ENCODE measurements around the gene AGPAT2.

AGPAT2 gene

GRCh38 chr9:136654820-136655535 lies 32.3 kb downstream of the AGPAT2 start:
- in situ Hi-C loops (cut with MboI; ENCODE audit: low pct_unique_long_range_greater_than_20kb, low sequenced_read_pairs, unreplicated experiment): no loop called here
- no peak for TF ChIP-seq CTCF (IDR thresholded peaks at IDR 0.05; ENCODE audit: extremely low read depth, insufficient read depth, missing control alignments)
- DNase-seq (ENCODE audit: low spot score): no peak

- DNase-seq (ENCODE audit: low spot score): no peak
- no peak for TF ChIP-seq CTCF (IDR thresholded peaks at IDR 0.05; ENCODE audit: extremely low read depth, insufficient read depth, missing control alignments)
- in situ Hi-C loops (cut with MboI; ENCODE audit: low pct_unique_long_range_greater_than_20kb, low sequenced_read_pairs, unreplicated experiment): no loop called here
These were observed 33.8 kb downstream of the AGPAT2 start for GRCh38 chr9:136653323-136654079.

GRCh38 chr9:136651860-136652259 lies 35.4 kb downstream of the AGPAT2 start:
- in situ Hi-C loops (cut with MboI; ENCODE audit: low pct_unique_long_range_greater_than_20kb, low sequenced_read_pairs, unreplicated experiment): no loop called here
- DNase-seq (ENCODE audit: low spot score): no peak
- TF ChIP-seq CTCF (IDR thresholded peaks at IDR 0.05; ENCODE audit: extremely low read depth, insufficient read depth, missing control alignments): no peak

GRCh38 chr9:136650648-136651047 lies 36.6 kb downstream of the AGPAT2 start:
- in situ Hi-C loops (cut with MboI; ENCODE audit: low pct_unique_long_range_greater_than_20kb, low sequenced_read_pairs, unreplicated experiment): no loop called here
- TF ChIP-seq CTCF (IDR thresholded peaks at IDR 0.05; ENCODE audit: extremely low read depth, insufficient read depth, missing control alignments): no peak
- no peak for DNase-seq (ENCODE audit: low spot score)

- in situ Hi-C loops (cut with MboI; ENCODE audit: low pct_unique_long_range_greater_than_20kb, low sequenced_read_pairs, unreplicated experiment): no loop called here
- no peak for TF ChIP-seq CTCF (IDR thresholded peaks at IDR 0.05; ENCODE audit: extremely low read depth, insufficient read depth, missing control alignments)
- DNase-seq (ENCODE audit: low spot score): no peak
These were observed 37.2 kb downstream of the AGPAT2 start for GRCh38 chr9:136650021-136650420.

GRCh38 chr9:136648751-136649150 lies 38.5 kb downstream of the AGPAT2 start:
- no peak for TF ChIP-seq CTCF (IDR thresholded peaks at IDR 0.05; ENCODE audit: extremely low read depth, insufficient read depth, missing control alignments)
- DNase-seq (ENCODE audit: low spot score): no peak
- in situ Hi-C loops (cut with MboI; ENCODE audit: low pct_unique_long_range_greater_than_20kb, low sequenced_read_pairs, unreplicated experiment): no loop called here

All from GM13977 (cell line).